Measurements from ENCODE around the gene TOPBP1.
"Not testable (repeated sequence)": the region's sequence is repeated elsewhere in the genome, so short reads cannot be mapped to it uniquely, and the experiment has no call there.

The TOPBP1 gene

GRCh38 chr3:133563816-133564215 lies 97.9 kb downstream of the TOPBP1 start:
- Histone ChIP-seq H3K27me3 (no peaks in the 10 kb centered on the region), H3K4me3 (ENCODE audit: low read depth, low read length) (no peak overlapping the region), H3K9me3 (no peaks in the 10 kb centered on the region), H3K36me3 (no peaks in the 10 kb centered on the region), H3K4me1 (no peaks in the 10 kb centered on the region)
- TF ChIP-seq, protein P1, sequence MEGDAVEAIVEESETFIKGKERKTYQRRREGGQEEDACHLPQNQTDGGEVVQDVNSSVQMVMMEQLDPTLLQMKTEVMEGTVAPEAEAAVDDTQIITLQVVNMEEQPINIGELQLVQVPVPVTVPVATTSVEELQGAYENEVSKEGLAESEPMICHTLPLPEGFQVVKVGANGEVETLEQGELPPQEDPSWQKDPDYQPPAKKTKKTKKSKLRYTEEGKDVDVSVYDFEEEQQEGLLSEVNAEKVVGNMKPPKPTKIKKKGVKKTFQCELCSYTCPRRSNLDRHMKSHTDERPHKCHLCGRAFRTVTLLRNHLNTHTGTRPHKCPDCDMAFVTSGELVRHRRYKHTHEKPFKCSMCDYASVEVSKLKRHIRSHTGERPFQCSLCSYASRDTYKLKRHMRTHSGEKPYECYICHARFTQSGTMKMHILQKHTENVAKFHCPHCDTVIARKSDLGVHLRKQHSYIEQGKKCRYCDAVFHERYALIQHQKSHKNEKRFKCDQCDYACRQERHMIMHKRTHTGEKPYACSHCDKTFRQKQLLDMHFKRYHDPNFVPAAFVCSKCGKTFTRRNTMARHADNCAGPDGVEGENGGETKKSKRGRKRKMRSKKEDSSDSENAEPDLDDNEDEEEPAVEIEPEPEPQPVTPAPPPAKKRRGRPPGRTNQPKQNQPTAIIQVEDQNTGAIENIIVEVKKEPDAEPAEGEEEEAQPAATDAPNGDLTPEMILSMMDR (IDR thresholded peaks at IDR 0.05; ENCODE audit: low read depth, low read length) = no peak
- DNase-seq = no peak

GRCh38 chr3:133563186-133563591 lies 98.6 kb downstream of the TOPBP1 start:
- no peak for DNase-seq
- Histone ChIP-seq H3K9me3 (no peaks in the 10 kb centered on the region), H3K4me1 (no peaks in the 10 kb centered on the region), H3K4me3 (ENCODE audit: low read depth, low read length) (no peak overlapping the region), H3K27me3 (no peaks in the 10 kb centered on the region), H3K36me3 (no peaks in the 10 kb centered on the region)
- TF ChIP-seq, protein P1 (IDR thresholded peaks at IDR 0.05; ENCODE audit: low read depth, low read length) = no peak

GRCh38 chr3:133562376-133562775 lies 99.4 kb downstream of the TOPBP1 start:
- TF ChIP-seq, protein P1 (IDR thresholded peaks at IDR 0.05; ENCODE audit: low read depth, low read length) = no peak
- no peaks in the 10 kb centered on the region for H3K4me1 ChIP-seq
- no peaks in the 10 kb centered on the region for H3K9me3 ChIP-seq
- no peak overlapping the region for H3K4me3 ChIP-seq (ENCODE audit: low read depth, low read length)
- no peaks in the 10 kb centered on the region for H3K36me3 ChIP-seq
- no peak for DNase-seq
- no peaks in the 10 kb centered on the region for H3K27me3 ChIP-seq

DNA sequence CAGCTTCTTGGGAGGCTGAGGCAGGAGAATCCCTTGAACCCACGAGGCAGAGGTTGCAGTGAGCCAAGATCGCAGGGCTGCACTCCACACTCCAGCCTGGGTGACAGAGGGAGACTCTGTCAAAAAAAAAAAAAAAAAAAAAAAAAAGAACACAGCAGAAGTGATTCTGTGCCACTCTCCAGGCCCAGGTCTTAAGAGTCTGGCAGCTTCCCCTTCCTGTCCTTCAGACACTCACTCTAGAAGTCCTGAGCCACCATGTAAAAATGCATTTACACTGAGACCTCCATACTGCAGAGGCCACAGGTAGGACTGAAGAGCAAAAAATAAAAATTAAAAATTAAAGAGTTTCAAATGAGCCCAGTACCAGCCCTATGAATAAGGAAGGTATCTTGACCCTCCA lies 100.1 kb downstream of the TOPBP1 start:
- DNase-seq = no peak
- Histone ChIP-seq H3K27me3 (no peaks in the 10 kb centered on the region), H3K9me3 (no peaks in the 10 kb centered on the region), H3K4me1 (no peaks in the 10 kb centered on the region), H3K4me3 (ENCODE audit: low read depth, low read length) (no peak overlapping the region), H3K36me3 (no peaks in the 10 kb centered on the region)
- TF ChIP-seq, protein P1 (IDR thresholded peaks at IDR 0.05; ENCODE audit: low read depth, low read length) = no peak

DNA sequence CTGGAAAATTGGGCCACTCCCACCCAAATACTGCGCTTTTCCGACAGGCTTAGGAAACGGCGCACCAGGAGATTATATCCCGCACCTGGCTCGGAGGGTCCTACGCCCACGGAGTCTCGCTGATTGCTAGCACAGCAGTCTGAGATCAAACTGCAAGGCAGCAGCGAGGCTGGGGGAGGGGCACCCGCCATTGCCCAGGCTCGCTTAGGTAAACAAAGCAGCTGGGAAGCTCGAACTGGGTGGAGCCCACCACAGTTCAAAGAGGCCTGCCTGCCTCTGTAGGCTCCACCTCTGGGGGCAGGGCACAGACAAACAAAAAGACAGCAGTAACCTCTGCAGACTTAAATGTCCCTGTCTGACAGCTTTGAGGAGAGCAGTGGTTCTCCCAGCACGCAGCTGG lies 110.2 kb downstream of the TOPBP1 start:
- DNase-seq; H3K27me3 ChIP-seq; H3K4me1 ChIP-seq; H3K9me3 ChIP-seq; H3K4me3 ChIP-seq (ENCODE audit: low read depth, low read length); H3K36me3 ChIP-seq: not testable (repeated sequence)

All from BE2C (cell line).